CD4-positive, alpha-beta T cell treated with Interleukin-1 beta for 1 hour (primary cell): Measurements from ENCODE around the gene UBE2A.

Experiments used
- DNase-seq, 2 donors: peaks; one replicate each; pipeline ENCODE4 v3.0.0-alpha.2; 2020 to 2022

Gene UBE2A

DNA sequence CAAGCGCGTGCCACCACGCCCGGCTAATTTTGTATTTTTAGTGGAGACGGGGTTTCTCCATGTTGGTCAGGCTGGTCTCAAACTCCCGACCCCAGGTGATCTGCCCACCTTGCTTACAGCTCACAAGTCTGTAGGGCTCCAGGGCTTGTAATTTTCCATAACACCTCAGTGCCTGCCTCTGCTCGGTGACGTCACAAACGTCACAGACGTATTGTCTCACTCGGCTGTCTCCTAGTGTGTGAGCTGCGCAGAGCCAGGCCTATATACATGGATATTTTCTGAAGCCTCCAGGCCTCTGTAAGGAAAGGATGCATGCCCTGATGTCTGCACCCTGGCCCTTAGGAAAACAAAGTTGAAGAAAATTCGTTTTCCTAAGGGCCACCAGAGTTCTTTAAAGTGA, 40.4 kb downstream of the UBE2A start:
- DNase-seq, result no peak

- peak in 1 of 2 donors; percentile 27 for DNase-seq
Measured at GRCh38 chrX:119617517-119618164, 43.3 kb downstream of the UBE2A start.

DNA sequence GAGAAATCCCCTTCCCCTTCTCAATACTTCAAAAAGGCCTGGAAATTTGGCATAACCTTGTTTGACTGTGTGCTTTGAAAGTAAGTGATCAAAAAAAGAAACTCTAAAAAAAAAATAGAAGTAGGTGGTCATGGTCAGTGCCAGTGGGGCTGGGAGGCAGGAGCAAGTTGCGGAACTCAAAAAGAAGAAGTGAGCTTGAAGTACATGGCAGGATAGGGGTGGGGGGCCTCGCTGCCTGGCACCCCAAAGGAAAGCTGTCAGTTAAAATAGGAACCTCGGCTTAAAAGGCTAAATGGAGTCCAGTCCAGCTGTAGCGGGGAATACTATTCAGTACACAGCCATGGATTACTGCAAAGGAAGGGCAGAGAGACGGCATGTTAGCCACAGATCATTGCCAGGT, 44.1 kb downstream of the UBE2A start:
- DNase-seq, result peak in 1 of 2 donors; percentile 59

GRCh38 chrX:119622356-119623232, 48.2 kb downstream of the UBE2A start:
- no peak for DNase-seq

- no peak for DNase-seq
Measured at GRCh38 chrX:119624417-119624816, 50.1 kb downstream of the UBE2A start.

- no peak for DNase-seq
Measured at GRCh38 chrX:119624951-119625668, 50.7 kb downstream of the UBE2A start.

DNA sequence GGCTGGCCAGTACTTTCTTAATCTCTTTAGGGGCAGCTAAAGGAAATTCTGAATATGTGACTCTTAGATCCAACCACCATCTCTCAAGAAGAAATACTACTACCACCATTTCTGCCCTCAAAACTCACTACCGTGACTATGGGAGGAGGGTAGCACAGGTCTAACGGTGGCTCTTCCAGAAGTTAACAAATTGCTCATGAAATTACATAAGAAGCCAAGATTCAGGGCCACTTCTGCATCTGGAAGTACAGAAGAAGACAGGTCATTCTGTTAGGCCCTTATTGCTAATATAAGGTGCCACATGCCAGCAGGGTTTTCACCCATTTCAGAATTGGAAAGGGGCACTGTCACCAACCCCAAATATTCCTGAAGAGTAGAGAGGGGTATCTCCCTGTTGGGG, 51.5 kb downstream of the UBE2A start:
- DNase-seq, result no peak
